HG03175 (cell line): ENCODE data around the gene BDP1.
"Not testable (repeated sequence)": the region's sequence is repeated elsewhere in the genome, so short reads cannot be mapped to it uniquely, and the experiment has no call there.

Source experiments
- ATAC-seq: cut with Tn5 transposase; IDR thresholded peaks from one replicate; pipeline ENCODE4 v1.9.1; 2021; ENCODE audit warnings: mild to moderate bottlenecking, moderate library complexity; ENCODE audit not compliant: unreplicated experiment

The BDP1 gene

DNA sequence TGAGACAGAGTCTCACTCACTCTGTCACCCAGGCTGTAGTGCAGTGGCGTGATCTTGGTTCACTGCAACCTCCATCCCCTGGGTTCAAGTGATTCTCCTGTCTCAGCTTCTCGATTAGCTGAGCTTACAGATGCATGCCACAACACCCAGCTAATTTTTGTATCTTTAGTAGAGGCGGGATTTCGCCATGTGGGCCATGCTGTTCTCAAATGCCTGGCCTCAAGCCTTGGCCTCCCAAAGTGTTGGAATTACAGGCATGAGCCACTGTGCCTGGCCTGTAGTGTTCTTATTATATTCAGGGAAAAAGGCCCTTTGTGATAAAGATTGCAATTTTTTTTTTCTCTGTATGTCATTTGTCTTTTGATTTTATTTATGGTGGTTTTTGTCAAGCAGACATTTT is 107.7 kb downstream of the BDP1 start:
- no peak for ATAC-seq

DNA sequence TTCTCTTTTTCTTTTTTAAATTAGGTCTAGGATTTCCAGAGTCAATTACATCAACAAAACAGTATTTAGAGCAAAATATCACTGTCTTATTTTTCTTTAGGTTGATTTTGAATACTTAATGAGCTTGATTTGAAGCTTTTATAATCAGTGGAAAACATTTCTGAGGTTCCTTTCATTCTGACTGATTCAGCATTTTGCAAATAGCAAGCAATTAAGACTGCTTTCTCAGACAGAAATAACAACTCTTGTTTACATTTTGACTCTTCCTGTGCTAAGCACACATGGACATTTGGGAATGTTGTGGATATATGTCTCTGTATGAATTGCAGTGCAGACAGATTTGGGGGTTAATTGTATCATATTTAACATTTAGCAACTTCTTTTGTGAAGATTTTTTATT is 109.4 kb downstream of the BDP1 start:
- no peak for ATAC-seq

DNA sequence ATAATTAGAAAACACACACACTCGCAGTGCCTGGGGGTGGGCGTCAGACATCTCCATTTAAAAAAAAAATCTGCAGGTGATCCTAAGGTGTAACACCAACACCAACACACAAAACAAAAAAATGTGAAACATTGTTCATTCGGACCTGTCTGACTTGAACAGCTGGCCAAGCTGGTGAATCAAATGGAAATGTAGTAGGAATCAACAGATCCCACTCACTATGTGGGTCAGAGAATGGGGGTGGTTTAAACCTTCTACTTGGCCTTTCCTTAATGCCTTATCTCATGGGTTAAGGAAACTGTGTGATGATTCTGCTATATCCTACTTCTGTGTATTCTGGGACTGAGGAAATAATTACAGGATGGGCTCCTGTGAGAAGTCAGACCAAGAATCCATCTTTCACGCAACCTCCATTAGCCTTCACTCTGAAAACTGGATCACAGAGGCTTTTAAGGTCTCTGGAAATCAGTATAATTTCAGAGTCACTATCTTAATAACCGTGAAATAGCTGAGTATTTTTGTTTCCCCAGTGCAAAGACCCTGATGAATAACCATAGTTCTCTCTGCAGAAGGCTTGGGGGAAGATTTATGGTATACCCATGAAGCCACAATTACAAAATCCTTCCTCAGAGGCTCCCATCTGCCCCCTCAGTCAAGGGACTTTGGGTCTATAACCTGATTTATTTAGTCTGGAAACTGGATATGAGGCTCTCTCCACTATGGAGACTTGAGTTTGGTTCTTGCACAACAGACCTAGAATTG is 114.5 kb downstream of the BDP1 start:
- no peak for ATAC-seq

DNA sequence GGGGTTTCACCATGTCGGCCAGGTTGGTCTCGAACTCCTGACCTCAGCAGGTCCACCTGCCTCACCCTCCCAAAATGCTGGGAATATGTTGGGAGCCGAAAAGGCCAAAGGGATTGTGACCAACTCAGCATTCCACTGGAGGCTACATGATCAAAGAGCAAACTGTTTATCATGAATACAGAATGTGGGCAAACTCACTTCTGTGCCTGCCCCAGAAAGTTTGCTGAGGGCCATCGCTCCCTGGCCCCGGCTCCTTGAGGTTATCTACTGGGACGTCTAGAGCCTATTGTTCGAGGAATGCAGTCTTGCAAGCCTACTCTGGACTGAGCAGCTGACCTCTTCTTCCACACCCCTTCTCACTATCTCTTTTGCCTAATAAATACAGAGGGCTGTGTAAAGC is 116.4 kb downstream of the BDP1 start:
- not testable (repeated sequence) for ATAC-seq

DNA sequence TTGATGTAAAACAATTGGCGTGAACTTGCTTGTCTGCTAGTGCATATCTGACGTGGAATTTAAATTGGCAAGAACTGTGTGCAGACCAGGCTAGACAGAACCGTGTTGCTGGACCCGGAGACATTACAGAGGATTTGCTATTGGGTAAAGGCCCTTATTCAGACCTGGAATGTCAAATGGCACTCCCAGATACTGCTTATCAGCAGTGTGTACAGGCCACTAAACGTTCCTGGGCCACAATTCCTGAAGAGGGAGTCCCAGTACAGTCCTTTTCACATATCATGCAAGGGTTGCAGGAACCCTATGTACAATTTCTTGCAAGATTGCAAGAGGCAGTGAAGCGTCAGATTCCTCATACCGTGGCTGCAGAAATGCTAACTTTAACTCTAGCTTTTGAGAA is 118.1 kb downstream of the BDP1 start:
- ATAC-seq = no peak

DNA sequence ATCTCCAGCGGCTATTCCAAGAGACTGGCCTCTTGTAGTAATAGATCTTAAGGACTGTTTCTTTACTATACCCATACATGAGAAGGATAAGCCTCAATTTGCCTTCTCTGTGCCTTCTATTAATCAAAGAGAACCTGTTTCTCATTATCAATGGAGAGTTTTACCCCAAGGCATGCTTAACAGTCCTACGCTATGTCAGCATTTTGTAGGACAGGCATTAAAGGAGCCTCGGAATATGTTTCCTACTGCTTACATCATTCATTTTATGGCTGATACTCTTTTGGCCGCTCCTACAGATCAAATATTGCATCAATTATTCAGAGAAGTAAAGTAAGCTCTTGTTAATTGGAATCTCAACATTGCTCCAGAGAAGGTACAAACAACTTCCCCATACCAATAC is 120.1 kb downstream of the BDP1 start:
- ATAC-seq = not testable (repeated sequence)

DNA sequence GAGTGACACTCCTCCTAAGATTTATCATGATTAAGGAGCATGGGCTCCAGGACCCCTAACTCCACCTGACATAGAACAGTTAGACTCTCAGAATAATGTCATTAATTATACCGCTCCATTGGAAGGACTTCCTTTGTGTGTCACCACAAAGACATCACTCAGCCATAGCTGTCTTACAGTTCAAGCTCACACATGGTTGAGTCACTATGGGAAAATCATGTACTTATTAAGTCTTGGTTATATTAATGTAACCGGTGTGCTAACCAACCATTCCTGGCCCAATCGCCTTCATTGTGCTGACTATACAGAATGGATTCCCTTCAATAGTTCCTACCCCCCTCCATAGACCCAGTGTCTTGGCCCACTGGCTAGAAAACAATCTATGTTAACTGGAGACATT is 120.8 kb downstream of the BDP1 start:
- no peak for ATAC-seq

DNA sequence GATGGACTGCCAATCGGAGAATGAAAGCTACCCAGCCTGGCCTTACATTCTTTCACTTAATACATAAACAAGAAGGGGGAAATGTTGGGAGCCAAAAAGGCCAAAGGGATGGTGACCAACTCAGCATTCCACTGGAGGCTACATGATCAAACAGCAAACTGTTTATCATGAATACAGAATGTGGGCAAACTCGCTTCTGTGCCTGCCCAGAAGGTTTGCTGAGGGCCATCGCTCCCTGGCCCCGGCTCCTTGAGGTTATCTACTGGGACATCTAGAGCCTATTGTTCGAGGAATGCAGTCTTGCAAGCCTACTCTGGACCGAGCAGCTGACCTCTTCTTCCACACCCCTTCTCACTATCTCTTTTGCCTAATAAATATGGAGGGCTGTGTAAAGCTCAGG is 122.4 kb downstream of the BDP1 start:
- not testable (repeated sequence) for ATAC-seq

DNA sequence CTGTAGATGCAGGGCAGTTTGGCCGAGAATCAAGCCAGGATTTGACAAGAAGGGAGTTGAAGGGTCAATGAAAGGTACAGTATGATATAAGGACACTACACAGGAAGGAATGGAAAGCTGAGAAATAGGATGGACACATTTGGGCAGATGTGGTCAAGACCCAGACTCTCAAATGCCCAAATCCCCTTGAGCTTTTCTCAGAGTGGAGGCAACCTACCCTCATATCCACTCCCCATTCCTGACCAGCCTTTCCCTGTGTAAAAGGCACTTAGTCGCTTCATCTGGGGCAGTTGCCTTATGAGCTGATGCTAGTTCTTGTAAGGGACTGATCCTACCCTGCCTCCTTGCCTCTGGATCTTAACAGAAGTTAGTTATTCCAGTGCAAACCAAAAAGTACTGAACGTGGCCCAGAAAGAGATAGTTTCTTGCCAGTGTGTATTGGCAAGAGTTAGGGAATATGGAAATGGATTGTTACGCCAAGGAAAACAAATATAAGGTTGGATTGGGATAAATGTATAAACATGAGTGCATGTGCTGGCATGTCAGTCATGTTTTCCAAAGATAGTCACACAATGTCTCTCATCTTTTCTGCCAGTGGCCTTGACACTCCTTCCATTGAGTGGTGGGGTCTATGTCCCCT is 127.6 kb downstream of the BDP1 start:
- ATAC-seq = no peak

DNA sequence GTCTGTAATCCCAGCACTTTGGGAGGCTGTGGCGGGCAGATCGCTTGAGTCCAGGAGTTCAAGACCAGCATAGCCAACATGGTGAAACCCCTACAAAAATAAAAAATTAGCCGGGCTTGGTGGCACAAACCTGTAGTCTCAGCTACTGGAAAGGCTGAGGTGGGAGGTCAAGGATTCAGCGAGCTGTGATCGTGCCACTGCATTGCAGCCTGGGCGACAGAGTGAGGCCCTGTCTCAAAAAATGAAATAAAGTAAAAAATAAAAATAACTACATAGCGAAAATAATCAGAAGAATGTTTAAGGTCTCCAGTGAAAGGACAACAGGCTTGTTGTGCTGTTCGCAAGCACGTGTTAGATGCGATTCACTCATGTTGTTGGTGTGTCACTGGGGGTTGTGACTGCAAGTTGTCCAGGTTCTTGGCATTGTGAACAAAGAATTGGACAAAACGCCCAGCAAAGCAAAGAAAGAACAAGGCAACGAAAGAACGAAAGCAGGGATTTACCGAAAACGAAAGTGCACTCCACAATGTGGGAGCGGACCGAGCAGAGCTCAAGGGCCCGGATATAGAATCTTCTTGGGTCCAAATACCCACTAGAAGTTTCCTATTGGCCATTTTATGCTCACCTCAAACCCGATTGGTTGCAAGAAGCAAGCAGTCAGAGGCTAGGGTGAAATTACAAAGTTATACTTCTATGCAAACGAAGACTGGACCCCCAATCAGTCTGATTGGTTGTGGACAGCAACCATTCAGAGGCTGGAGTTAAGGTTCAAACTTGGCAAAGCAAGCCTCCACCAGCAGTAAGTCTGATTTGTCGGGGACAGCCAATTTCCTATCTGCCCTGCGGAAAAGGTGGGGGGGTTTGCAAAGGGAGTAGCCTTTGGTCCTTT is 130.8 kb downstream of the BDP1 start:
- peak; percentile 6 for ATAC-seq

DNA sequence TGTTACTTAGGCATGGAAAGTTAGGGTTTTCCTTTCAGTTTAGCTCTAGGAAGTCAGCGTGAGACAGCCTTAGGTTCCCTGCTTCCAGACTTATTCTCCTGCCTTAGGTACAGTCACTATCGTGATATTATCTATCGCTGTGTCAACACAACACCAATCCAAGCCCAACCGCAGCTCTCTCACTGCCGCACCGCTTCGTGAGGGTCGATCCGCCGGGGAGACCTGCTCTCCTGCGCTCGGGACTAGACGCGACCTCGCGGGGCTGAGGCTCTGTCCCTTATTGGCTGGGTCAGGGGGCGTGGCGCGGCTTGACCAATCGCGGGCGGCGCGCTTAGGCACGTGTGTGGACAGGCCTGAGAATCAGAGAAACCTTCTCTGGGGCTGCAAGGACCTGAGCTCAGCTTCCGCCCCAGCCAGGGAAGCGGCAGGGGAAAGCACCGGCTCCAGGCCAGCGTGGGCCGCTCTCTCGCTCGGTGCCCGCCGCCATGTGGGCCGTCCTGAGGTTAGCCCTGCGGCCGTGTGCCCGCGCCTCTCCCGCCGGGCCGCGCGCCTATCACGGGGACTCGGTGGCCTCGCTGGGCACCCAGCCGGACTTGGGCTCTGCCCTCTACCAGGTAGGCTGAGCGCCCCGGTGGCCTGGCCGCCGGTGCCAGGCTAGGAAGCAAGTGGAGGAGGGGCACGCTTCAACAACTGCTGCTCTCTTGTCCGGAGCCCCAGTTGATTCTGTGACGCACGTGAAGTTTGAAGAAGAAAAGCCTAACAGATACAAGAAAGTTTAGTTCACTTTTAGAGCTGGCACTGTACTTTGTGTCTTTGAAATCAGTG is 131.7 kb downstream of the BDP1 start, which contains the start of gene MCCC2:
Gene MCCC2, plus strand, starts transcription at position 400 of the 825 bp plus-strand sequence. Its CDS starts 86 bp downstream, at position 486.
- ATAC-seq = peak; percentile 98

DNA sequence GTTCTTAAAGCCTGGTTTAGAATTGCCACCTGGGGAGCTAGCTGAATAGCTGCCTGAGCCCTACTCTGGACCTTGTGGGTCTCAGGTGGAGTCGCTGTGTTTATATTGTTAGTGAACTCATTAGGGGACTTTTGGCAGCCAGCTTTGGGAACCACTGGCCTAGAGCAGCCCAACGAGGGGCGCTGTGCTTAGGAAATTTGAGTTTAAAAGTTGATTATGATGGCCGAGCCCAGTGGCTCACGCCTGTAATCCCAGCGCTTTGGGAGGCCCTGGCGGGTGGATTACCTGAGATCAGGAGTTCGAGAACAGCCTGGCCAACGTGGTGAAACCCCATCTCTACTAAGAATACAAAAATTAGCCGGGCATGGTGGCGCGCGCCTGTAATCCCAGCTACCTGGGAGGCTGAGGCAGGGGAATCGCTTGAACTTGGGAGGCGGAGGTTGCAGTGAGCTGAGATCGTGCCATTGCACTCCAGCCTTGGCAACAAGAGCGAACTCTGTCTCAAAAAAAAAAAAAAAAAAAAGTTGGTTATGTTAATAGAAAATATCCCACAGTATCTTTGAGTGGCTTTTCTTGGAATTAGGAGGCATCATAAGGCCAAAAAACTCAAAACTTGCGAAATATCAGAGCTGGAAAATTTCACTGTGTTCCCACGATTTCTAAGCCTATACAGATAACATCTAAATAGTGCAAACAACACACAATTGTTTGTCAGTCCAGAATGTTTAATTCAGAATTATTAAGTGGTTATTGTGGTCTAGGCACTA is 132.5 kb downstream of the BDP1 start:
- peak; percentile 6 for ATAC-seq

DNA sequence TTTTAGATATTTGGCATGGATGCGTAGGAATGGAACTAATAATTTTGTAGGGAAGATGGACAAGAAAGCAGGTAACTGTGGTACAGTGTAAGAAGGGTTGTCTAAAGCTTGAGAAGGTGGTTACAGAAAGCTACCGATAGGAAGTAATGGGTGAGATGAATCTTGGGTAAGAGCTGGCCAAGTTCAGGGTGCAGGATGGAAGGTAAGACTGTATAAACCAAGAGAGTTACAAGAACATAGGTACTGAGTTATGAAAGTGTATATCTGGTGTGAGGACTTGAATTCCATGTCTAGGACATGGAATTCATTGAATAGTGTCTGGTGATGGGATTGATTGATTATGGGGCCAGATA is 133.1 kb downstream of the BDP1 start:
- no peak for ATAC-seq

DNA sequence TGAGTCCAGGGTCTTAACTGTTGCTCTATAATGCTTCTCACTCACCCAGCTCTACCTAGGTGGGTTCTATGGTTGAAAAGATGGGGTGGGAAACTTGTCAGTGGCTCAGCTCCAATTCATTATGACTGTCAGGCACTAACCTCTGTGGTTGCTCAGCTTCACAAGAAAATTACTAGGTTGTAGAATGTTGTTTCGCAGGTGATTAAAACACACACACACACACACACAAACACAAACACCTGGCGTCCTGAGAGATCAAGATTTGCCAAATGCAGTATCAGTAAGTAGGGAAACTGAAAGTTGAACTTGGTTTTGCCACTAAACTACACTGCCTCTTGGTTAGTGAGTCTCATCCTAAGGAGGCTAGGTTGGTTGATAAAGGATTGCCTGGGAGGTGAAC is 134.5 kb downstream of the BDP1 start:
- no peak for ATAC-seq

DNA sequence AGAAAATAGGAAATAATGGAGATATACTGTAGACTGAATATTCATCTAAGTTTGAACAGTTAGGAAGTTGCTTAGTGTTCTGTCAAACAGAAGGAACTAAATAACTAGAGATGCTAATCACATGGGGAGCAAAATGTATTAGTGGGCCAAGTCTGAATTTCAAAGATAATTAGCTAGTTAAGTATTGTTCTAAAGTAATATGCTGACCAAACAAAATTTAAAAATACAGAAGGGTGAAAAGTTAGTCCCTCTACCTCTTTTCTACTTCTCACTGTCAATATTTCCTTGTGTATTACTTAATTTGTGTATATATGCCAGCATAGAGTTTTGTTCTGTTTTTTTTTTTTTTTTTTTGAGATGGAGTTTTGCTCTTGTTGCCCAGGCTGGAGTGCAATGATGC is 135.6 kb downstream of the BDP1 start:
- no peak for ATAC-seq

DNA sequence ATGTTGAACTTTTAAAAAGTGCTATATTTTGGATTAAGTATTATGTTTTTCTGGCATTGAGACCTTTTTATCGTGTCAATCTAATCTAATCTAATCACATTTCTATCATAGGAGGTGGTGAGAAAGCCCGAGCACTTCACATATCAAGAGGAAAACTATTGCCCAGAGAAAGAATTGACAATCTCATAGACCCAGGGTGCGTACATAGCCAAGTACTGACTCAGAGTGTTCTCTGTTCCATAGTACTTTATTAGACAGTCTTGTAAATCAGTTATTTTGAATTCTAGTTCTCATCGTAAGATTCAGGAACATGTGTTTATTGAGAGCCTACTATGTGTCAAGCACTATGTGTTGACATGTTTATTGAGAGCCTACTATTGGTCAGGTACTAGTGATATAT is 140.7 kb downstream of the BDP1 start:
- no peak for ATAC-seq

DNA sequence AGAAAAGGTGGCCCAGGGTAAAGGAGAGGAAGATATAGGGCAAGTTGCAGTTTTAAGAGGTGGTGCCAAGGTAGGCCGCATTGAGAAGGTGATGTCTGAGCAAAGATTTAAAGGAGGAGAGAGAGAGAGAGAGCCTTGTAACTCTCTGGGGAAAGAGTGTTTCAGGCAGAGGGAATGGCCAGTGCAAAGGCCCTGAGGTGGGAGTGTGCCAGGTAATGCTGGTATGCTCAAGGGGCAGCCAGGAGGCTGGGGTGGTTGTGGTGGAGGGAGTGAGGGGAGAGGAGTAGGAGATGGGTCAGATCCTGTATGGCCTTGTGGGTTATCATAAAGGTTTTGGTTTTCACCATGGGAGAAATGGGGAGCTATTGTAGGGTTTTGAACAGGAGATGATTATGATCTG is 141.6 kb downstream of the BDP1 start:
- ATAC-seq = no peak

DNA sequence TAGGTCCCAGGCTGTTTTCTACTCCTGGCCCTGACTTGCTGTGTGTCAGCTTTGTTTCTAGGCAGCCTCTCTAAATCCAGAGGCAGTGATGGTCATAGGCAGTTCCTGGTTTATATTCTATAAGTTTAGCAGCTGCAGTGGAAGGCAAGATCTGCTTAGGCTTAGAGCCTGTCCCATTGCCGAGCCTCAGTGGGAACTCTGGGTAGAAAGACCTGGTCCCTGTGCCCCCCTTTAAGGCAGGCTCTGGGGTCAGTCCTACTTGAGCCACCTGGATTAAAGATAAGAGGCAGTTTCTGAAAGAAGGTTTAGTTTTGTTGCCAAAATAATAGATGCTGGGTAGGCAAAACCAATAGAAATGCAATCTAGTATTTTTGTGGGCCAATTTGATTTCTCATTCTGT is 145.3 kb downstream of the BDP1 start:
- no peak for ATAC-seq

DNA sequence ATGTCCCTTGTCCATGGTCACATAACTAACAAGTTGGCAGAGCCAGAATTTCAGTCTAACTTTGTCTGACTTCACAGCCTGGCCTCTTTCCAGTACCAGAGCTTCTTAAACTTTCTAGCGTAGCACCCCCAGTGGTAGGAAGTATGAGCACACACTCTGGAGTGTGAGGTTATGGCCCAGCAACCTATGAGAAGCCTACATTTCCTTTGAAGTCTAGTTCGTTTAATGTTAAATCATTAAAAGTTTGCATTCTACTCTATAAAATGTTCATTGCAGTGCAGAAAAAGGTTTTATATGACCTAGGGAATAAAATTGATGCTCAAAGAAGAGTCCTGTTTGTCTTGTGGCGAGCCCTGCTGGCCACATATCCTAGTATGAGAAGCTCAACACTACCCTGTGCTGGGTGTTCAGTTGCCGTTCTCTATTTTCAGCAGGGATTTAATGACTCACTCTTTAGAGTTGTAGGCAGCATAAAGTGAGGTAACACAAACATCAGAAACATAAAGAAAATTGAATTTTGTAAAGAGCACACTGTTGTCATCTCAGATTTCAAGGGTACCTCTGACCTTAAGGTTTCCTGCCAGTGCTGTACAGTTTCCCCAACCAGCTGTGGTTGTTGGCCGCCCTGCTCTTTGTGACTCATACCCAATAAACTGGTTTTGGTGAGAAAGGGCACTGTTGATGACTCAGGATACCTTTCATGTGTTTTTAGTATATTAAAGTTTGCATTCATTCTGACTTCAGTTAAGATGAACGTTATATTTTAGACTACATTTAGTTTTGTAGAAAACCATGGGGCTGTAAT is 146.0 kb downstream of the BDP1 start:
- peak; percentile 97 for ATAC-seq
